Panc1 (cell line): ENCODE measurements around the gene PAPOLG. TPM values are rescaled to one million over a fixed set of nuclear protein-coding genes. Genes with fewer than 3 reads are reported as not detected.

Experiments used
- ATAC-seq: fragments of 200-7000 bp; cut with Tn5 transposase; 2 replicates; pipeline ENCODE4 v1.9.1; 2020; ENCODE audit warnings: mild to moderate bottlenecking, moderate library complexity
- BruUV-seq: library from RNA; stranded (reverse); fragments of 400-500 nt; replicated peaks from 2 replicates; lab custom pipeline; 2021; lab: Mats Ljungman, UMichigan
- CTCF ChIA-PET: fragments of 300-600 bp; sonication (Branson Sonifier 250); formaldehyde crosslinking; loops from one replicate; lab custom pipeline; 2022; ENCODE audit warnings: antibody characterized with exemption; lab: Charles Lee
- POLR2A ChIA-PET: fragments of 300-600 bp; sonication (Branson Sonifier 250); formaldehyde crosslinking; loops from one replicate; lab custom pipeline; 2022; ENCODE audit warnings: antibody characterized with exemption; lab: Charles Lee
- DNase-seq: peaks from one replicate; pipeline ENCODE4 v3.0.0-alpha.2; 2010; ENCODE audit warnings: low read depth, low spot score
- H3K27ac ChIP-seq: 2 replicates; pipeline ENCODE4 v1.5.1; 2011; ENCODE audit warnings: mild to moderate bottlenecking, low read length, inconsistent platforms
- H3K27me3 ChIP-seq: fragments of 200-500 bp; sonication (Bioruptor generic); 2 replicates; pipeline ENCODE4 v1.6.0; 2014; ENCODE audit warnings: low read length, inconsistent platforms; ENCODE audit not compliant: control insufficient read depth, insufficient read depth
- H3K36me3 ChIP-seq: fragments of 200-500 bp; sonication (Bioruptor generic); 2 replicates; pipeline ENCODE4 v1.5.1; 2014; ENCODE audit warnings: inconsistent platforms, mild to moderate bottlenecking, low read length, moderate library complexity; ENCODE audit not compliant: control insufficient read depth, insufficient read depth
- H3K4me1 ChIP-seq: 2 replicates; pipeline ENCODE4 v1.5.1; 2011; ENCODE audit warnings: inconsistent platforms, mild to moderate bottlenecking, low read length, moderate library complexity; ENCODE audit not compliant: control insufficient read depth, insufficient read depth
- H3K4me3 ChIP-seq, 2 experiments: 2 replicates each; pipeline ENCODE4 v1.5.1; 2011 to 2012; ENCODE audit warnings: low read depth in 2 of 2, low read length in 2 of 2, mild to moderate bottlenecking in 2 of 2, inconsistent platforms in 1 of 2, moderate library complexity in 1 of 2
- H3K9me3 ChIP-seq: fragments of 200-500 bp; sonication (Bioruptor generic); 2 replicates; pipeline ENCODE4 v1.5.1; 2014; ENCODE audit warnings: low read depth, mild to moderate bottlenecking, inconsistent platforms, low read length, moderate library complexity; ENCODE audit not compliant: control insufficient read depth, insufficient read depth
- CTCF ChIP-seq: fragments of 450-650 bp; IDR thresholded peaks from 2 replicates; pipeline ENCODE4 v1.5.1; 2017; ENCODE audit warnings: mild to moderate bottlenecking
- POLR2AphosphoS5 ChIP-seq: IDR thresholded peaks from 2 replicates; pipeline ENCODE4 v1.6.1; 2012; ENCODE audit warnings: mild to moderate bottlenecking, low read depth, low read length, moderate library complexity
- REST ChIP-seq, 2 experiments: IDR thresholded peaks; 2 replicates each; pipeline ENCODE4 v1.6.1; 2011 to 2012; ENCODE audit warnings: low read depth in 2 of 2, control low read depth in 1 of 2, low read length in 1 of 2, mild to moderate bottlenecking in 1 of 2, moderate library complexity in 1 of 2; ENCODE audit not compliant: insufficient read depth in 1 of 2
- SIN3A ChIP-seq: IDR thresholded peaks from 2 replicates; pipeline ENCODE4 v1.6.1; 2012; ENCODE audit warnings: low read depth, mild to moderate bottlenecking, low read length, moderate library complexity, borderline replicate concordance; ENCODE audit not compliant: insufficient read depth
- TCF7L2 ChIP-seq: IDR thresholded peaks from 2 replicates; pipeline ENCODE4 v1.6.1; 2011; ENCODE audit warnings: mild to moderate bottlenecking, low read depth, low read length, inconsistent platforms
- in situ Hi-C: cut with HindIII; loops from 2 replicates; pipeline ENCODE4 v1.10.0; 2016; ENCODE audit warnings: low sequenced_read_pairs, low pct_unique_long_range_greater_than_20kb
- intact Hi-C: fragments of 100-400 bp; cut with micrococcal nuclease; formaldehyde crosslinking; loops from one replicate; pipeline ENCODE4 v1.10.0; 2022; ENCODE audit not compliant: unreplicated experiment
- total RNA-seq: library from RNA; stranded (reverse); gene quantifications from one replicate; pipeline ENCODE4 v1.2.1, GENCODE V29; 2021; ENCODE audit not compliant: unreplicated experiment

The PAPOLG gene
- total RNA-seq, 1 experiment from 2014 or later = 10.9 TPM

DNA sequence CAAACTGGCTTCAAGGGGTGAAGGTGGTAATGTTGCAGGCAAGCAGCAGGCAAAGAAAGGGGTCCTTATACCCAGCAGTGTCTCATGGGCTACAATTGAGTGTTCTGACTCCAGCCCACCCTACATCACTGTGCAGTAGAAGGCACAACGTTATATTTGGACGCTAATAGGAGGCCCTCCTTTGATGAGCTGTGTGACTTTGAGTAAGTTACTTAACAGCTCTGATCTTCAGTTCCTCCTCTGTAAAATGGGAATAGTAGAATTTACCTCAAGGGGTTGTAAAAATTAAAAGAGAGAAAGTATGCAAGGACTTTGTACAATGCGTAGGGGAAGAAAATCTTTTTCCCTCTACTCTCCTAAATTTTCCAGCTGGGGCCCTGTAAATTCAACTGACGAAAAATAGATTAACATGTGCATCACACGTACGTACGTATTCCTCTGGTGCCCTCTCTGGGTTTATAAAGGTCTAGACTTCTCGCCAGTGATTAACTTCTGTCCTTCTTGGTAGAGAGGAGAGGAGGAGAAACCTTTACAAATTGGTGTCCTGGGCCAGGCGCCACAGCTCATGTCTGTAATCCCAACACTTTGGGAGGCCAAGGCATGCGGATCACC lies 67.7 kb downstream of the PAPOLG start:
- Histone ChIP-seq H3K4me1 (no peaks in the 10 kb centered on the region), H3K27me3 (no peaks in the 10 kb centered on the region), H3K4me3 (no peak overlapping the region), H3K27ac (no peak overlapping the region), H3K36me3 (no peaks in the 10 kb centered on the region), H3K9me3 (no peaks in the 10 kb centered on the region)
- POLR2A ChIA-PET = no interaction called here
- CTCF ChIA-PET = no interaction called here
- intact Hi-C loops = no loop called here
- DNase-seq (no peak), ATAC-seq (no peak)
- in situ Hi-C loops = no loop called here
- TF ChIP-seq CTCF (no peak), POLR2AphosphoS5 (no peak), TCF7L2 (no peak), SIN3A (no peak), REST (IDR thresholded peaks at IDR 0.05; ENCODE audit: insufficient read depth in 1 of 2, low read depth in 2 of 2, low read length in 1 of 2) (no peak)
- BruUV-seq = no TSS peak

DNA sequence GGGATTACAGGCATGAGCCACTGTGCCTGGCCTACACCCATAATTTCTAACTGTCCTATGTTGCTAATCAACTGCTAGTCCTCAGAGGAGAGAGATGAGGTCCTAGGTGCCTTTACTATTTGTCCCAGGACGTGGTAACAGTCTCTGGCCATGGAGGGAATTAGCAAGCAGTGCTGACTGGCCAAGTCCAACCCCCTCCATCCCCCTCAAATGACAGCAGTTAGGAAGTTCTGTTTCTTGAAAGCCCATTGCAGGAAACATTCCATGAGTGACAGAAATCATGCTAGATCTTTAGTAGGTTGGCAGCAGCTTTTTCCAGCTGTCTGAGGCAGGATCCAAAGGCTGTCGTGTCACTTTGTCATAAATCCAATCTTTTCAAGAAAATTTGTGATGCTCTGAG lies 69.6 kb downstream of the PAPOLG start:
- CTCF ChIA-PET = no interaction called here
- Histone ChIP-seq H3K4me3 (no peak overlapping the region), H3K4me1 (no peaks in the 10 kb centered on the region), H3K9me3 (no peaks in the 10 kb centered on the region), H3K27ac (no peak overlapping the region), H3K36me3 (no peaks in the 10 kb centered on the region), H3K27me3 (no peaks in the 10 kb centered on the region)
- intact Hi-C loops = no loop called here
- no TSS peak for BruUV-seq
- POLR2A ChIA-PET = no interaction called here
- TF ChIP-seq POLR2AphosphoS5 = no peak
- no peak for TF ChIP-seq SIN3A
- no peak for TF ChIP-seq CTCF
- no peak for TF ChIP-seq TCF7L2
- no peak for TF ChIP-seq REST (IDR thresholded peaks at IDR 0.05; ENCODE audit: insufficient read depth in 1 of 2, low read depth in 2 of 2, low read length in 1 of 2)
- in situ Hi-C loops = no loop called here
- ATAC-seq (no peak), DNase-seq (no peak)
